Stromal cell of bone marrow (primary cell): Measurements from ENCODE around the gene MDFI.

ENCODE experiments used
- DNase-seq: peaks from one replicate; pipeline ENCODE4 v3.0.0-alpha.2; 2012; ENCODE audit warnings: low read depth

MDFI gene

DNA sequence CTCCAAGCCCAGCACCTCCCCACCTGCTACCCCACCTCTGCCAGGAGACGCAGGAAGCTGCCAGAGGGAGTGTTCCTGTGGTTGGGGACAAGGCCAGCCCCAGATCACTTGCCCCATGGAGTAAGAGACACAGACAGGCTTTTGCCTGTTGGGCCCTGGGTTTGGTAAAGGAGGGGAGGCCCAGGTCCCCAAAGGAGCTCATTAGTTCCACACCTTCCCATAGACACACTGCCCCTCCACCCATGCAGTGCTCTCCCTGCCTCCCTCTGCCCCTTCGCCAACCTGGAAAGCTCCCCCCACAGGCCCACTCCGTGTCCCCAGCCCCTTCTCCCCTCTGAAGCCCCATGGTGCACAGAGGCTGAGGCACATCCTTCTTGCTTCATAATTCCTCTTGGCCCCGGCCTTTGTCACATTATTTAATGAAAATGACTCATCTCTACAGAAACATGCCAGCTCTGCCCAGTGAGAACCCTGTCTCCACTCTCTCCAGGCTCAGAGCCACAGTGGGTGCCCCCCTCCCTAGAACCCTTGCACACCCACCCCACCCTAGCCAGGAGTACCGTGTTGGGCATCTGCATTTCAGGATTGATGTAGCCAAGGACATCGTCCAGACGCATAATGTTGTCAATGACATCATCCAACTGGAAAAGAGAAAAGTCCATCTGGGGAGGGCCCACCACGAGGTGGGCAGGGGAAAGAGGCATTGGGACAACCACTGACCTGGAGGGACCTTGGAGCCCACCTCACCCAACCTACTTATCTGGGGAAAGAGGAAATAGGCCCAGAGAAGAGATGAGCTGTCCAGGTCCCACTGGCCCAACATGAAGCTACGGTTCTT, 51.1 kb downstream of the MDFI start:
- no peak for DNase-seq

DNA sequence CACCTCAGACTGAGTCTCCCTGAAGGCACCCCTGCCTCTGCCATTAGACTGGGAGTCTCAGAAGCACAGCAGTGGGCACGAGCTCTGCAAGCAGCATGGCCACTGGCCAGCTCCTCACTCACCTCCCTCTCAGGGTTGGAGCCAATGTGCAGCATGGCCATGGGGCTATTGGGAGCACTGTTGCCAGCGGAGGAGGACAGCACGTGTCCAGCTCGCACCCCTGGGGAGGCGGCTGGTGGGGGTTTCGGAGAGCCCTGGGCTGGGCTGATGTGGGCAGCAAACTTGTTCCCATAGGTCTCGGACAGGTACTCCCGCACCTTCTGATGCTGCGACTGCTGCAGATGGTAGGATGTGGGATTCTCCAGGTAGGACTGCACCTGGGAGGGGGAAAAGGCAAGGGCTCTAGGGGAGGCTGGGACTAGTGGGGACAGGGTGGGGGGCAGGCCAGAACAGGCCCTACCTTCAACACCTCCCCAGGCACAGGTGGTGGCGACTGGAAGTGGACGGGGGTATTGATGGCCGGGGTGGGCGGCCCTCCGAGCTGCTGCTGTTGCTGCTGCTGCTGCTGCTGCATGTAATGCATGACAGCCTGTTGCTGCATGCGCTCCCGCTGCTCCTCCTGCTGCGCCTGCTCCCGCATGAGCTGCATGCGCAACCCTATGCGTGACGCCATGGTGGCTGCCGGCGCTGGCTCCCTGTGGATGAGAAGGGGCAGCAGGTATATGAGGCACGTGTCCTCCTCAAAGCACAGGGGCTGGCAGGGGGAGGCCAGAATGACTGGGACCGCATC, 52.5 kb downstream of the MDFI start:
- DNase-seq: no peak

DNA sequence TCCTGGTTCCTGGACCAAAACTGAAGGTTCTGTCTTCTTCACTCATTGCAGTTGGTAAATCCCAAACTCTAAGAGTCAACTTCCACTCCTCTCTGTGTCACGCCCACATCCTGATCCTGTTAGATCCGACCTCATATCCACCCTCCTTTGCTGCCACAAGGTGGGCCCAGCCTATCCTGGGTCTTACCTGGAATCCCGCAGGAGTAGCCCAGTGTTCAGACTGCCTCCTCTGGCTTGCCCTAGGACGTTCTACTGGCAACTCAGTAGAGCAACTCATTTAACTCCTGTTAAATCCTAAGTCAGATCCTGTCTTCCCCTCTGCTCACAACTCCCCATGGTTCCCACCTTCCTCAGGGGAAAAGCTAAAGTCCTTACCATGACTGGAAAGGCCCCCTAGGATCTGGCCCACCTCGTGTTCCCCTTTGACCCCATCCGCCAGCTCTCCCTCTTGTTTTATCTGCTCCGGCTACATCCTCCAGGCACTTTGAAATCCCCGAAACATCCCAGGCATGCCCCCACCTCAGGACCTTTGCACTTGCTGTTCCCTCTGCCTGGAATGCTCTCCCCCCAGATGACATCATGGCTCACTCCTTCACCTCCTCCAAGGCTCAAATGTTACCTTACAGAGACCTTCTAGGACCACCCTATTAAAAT, 53.3 kb downstream of the MDFI start:
- no peak for DNase-seq

DNA sequence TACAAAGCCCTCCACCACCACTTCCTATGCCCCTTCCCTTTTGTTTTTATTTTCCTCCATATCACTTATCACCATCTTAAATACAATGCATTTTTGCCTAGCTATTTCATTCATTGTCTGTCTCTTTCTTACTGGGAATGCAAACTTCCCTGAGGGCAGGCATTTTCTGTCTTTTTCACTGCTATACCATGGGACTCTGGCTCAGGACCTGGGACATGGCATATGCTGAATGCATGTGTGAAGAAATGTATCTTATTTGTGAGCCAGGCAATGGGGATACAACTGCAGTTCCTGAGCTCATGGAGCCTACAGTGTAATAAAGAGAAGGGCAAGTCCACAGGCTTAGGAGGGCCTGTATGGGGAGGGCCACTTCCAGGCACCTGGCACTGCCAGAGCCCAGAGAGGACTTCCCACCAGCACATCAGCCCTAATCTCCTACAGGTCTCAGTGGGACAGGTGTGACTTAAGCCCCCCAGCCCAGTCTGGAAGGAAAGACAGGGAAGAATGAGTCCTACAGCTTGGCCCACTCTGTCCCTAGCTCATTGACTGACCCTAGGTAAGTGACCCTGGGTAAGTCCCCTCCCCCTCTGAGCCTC, 53.9 kb downstream of the MDFI start:
- DNase-seq: no peak

DNA sequence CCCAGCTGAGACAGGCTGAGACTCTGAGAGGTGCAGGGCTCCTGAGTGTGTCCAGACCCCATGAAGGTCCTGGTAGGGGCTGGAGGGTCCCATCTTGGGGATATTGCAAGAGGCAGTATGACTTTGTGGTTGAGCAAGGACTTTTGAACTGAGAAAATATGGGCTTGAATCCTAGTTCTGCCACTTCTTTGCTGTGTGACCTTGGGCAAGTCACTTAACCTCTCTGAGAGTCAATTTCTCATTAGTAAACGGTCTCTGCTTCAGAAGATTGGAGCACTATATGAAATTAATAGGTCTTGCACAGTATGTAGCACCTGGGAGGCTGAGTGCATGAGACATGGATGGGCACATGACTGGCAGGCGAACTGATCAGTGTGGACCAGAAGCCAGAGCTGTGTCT, 54.5 kb downstream of the MDFI start:
- no peak for DNase-seq

DNA sequence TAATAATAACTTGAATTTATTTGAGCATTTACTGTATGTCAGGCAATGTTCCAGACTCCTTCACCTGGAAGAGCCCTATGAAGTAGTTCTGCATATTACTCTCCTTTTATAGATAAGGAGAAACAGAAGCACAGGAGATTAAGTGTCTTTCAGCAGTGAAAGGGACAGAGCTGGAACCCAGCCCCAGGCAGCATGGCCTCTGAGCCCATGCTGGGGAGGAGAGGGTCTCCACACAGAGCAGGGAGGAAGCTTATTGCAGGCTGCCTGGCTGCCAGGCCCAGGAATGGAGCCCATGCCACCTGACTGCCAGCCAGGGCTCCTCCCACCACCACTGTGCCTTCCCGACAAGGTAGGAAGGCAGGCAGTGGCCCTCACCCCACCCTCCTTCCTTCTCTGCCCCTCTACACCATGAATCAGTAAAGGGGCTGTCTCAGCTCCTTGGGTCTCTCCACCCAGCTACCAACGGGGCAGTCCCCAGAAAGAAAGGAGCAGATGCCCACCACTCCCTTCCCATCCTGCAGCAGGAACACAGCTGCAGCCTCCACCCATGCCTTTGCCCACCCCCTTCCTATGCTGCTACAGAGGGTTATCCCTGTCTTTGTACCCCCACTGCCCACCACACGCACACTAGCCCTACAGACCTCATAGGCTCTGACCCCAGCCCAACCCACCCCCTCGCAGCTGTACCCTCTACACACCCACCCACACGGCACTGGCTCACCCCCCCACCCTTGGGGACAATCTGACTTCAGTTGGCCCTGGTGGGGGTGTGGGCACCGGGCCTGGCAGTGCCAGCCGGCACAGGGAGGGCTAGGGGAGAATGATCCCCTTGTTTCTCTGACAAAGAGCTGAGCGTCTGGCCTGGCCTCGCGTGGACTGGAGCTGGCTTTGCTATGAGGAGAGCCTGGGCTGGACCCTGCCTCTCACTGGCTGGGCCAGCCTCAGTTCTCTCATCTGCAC, 55.3 kb downstream of the MDFI start:
- no peak for DNase-seq

DNA sequence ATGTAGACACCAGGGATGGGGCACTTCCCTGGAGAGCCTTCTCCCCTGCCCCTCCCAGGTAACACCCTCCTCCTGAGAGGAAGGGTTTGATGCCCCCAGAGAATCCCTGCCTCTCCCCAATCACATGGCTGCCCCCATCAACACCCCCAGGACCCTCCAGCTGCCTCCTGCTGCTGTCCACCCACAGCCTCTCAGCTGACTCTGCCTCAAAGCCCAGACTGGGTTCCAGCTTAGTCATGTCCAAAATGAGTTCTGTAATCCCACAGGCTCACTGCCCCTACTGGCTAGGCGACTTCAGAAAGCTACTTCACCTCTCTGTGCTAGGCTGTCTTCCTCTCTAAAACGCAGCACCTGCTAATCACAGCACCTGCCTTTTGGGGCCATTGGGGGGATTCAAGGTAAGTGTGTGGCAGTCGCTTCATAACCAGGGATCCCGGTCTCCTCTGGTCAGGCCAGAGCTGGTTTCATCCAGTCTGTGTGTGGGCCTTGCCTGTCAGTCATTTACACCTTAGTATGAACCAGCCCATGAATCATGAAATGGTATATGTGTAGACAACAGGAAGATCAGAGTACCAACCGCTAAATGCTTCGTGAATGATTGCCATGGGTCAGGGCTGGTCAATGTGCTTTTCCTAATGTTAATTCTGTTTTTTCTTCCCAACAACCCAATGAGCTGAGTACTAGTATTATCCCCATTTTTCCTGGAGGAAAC, 56.7 kb downstream of the MDFI start:
- DNase-seq: no peak

DNA sequence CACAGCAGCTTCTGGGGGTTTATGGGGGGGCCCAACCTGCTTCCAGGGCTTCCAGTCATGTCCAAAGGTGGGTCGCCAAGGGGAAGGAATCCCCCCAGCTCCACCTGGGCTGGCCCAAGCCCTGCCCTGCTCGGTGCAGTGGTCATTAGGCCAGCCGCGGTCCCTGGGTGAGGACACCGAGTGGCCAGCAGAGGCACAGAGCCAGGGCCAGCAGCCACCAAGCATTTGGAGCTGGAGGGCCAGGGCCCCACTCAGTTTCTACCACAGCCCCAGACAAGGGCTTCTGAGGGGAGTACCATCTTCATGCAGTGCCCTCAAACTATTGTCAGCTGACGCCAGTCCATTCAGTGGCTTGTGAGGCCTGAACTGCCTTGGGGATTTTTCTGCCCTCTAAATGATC, 57.6 kb downstream of the MDFI start:
- DNase-seq: no peak

DNA sequence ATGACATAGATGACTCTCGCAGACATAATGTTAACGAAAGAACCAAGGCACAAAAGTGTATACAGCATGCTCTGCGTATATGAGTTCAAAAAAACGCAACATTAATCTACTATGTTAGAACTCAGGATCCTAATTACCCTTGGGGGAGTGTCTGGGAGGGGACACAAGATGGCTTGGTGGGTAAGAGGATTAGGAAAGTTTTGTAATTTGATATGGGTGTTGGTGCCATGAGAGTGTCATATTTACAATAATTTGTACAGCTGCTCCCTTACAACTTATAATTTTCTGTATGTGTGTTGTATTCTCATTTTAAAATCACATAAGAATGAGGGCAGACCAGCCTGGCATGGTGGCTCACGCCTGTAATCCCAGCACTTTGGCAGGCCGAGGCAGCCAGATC, 58.5 kb downstream of the MDFI start:
- no peak for DNase-seq

DNA sequence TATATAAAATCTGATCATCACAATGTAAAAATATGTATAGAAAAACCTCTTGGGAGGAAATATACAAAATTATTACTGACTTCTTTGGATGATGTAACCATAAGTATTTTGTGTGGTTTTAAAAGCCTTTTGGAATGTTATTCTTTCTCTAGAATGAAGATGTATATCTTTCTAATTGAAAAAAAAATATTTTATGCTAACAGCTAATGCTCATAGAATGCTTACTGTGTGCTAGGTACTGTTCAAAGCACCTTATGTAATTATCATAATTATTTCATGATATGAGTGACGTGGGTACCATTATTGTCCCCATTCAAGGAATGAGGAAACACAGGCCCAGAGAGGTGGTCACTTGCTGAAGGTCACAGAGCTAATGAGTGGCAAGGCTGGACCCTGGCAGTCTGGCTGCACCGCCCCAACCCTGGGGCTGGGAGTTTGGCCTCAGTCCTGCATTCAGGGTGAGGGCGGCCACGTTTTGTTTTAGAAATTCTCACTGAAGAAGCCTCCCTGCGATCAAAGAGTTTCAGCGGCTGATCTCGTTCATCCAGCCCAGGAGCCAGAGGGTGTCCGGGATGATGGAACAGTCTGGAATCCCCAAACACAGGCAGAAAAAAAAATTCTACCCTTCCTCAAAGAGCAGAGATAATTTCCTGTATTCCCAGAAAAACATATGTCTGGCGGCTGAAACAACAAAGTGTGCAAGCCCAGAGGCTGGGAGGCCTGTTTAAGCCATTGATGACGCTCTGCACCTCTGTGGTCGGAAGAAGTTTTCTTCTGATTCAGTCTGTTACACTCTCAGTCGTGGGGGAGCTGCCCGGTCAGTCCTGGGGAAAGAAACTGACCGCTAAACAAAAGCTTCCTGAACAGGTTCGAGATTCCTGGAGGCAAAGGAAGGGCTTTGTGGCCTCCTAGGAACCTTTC, 59.9 kb downstream of the MDFI start:
- peak; percentile 51 for DNase-seq

DNA sequence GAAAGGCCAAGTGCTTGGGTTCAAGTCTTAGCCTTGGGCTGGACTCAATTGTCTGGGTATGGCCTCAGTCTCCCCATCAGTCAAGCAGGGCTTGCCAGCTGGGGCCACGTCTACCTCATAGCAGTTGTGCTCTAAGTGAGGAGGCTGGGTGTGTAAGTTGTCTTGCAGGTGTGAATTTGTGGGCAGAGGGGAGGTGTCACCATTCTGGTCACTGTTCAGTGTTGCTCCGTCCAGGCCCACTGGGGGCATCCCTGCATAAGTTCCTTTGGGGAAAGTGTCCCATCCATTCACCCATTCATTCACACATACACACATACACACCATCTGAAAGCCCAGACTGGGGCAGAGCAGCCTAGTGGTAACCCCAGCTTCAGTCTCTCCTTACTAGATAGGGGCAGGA, 60.8 kb downstream of the MDFI start:
- DNase-seq: no peak

DNA sequence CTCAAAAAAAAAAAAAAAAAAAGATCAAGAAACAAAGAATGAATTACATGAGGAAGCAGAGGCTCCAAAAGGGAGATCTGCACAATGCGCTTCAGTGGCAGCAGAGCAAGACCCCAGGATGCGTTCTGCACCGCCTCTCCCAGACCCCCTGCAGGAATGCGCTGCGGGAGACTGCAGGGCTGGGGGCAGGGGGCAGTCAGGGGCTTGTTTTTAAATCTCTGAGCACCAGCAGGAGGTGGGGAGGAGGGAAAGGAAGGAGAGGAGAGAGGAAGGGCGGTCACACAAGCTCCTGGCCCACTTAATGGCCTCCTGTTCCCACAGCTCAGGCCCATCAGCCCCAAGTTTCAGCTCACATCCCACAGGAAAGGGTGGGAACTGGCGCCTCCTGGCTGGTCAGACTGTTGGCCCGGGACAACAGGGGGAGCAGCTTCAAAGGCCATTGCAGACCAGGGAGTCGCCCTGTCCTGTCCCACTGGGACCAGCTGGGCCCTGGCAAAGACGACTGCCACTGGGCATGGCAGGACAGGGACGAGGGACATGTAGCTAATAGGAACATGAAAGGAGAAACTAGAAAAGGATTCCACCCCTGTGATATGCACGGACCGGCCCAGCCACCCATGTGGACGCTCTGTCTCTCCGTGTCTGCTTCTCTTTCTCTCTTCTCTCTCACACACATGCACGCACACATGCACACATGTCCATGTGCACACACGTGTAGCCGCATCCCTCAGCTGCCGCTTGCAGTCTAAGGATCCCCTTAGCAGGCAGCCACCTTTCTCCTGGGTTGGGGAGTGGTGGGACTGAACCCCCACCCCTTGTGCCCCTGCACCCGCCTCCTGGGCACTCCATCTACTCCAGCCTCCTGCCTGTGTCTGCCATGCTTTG, 62.4 kb downstream of the MDFI start:
- DNase-seq: no peak

DNA sequence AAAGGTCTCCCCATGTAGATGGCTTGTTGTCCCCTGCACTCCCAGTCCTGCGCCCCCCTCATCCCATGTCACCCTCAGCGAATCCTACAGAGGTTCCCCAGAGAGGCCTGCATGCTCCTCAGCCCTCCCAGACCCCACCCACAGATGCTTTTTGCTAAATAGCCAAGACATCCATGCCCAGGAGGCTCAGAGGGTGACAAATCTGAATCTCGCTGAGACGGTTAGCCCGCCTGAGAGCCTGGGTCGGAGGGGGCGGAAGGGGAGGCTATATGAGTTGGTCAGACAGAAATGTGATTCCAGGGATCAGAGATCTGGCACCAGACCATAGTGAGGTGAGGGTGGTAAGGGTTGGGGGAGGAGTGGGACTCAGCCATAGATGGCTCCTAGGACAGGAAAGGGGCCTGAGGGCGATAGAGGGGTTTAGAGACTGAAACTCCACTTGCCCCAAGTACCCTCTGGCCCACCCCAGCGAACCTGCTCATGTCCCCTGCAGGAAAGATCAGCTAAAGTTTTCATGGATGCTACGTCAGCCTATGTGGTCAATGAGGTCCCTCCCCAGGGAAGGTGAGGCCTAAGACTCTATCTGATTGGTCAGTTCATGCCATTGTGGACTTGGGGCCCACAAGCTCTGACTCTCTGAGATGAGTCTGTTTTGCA, 63.9 kb downstream of the MDFI start:
- DNase-seq: no peak

DNA sequence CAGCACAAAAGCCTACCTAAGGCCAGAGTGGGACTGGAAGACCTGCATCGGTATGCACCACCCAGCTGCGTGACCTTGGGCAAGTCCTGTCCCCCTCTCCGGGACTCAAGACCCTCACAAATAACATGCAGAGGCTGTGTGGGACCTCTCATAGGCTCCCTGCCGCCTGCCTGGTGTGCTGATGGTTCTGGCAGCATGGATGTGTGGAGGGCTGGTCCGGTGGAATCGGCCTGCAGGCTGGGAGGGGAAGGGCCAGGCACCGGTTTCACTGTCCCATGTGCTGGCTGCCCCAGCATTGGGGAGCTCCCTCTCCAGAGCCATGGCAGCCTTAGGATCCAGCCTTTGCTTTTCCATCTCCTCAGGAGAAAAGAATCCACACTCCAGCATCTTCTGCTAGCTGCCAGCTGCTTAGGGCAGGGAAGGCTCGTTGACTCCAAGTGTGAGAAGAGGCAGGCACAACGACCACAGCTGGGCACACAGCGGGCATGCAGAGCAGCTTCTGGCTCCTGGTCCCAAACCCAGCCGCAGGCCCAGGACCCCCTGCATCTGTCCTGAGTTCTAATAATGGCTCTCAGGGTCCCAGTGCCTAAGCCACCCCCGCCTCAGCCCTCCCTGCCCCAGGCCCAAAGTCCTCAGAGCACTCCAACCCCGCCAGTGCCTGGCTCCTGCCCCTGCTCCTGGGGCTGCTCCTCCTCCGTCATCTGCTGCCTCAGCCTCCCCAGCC, 64.7 kb downstream of the MDFI start:
- no peak for DNase-seq
